ENCODE results near the gene OCIAD1.

DNA sequence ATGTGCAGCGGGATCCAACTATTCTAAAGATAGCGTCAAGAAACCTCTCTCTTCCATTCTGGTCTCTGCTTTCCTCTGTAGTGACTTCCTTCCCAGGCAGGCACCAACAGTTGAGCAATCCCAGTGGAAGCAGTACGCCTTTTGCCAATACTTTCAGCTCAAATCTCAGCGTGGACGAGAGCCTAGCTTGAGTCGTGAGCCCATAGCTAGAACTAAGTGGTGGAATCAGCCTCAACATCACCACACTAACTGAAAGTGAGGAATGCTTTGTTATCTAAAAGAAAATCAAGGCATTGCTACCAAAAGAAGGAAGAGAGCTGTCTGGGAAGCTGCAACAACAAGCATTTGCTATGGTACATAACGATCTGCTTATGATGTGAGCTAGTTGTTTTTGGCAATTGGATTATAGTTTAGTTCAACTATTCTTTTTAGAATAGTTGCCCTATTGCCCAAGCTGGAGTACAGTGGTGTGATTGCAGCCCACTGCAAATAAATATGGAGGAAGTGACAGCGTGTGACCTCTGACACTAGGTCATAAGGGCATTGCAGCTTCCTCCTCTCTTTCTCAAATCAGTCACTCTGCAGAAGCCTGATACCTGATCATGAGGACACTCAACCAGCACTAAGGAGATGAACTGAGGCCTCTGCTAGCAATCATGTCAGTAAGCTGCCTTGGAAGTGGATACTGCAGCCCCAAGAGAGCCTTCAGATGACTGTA, 26.1 kb upstream of the OCIAD1 start:
- TF ChIP-seq CTCF (IDR thresholded peaks at IDR 0.05) (no peak), EP300 (IDR thresholded peaks at IDR 0.05; ENCODE audit: low read depth) (no peak), POLR2A (IDR thresholded peaks at IDR 0.05) (no peak)
